Measurements from ENCODE around the gene ROR2.

DNA sequence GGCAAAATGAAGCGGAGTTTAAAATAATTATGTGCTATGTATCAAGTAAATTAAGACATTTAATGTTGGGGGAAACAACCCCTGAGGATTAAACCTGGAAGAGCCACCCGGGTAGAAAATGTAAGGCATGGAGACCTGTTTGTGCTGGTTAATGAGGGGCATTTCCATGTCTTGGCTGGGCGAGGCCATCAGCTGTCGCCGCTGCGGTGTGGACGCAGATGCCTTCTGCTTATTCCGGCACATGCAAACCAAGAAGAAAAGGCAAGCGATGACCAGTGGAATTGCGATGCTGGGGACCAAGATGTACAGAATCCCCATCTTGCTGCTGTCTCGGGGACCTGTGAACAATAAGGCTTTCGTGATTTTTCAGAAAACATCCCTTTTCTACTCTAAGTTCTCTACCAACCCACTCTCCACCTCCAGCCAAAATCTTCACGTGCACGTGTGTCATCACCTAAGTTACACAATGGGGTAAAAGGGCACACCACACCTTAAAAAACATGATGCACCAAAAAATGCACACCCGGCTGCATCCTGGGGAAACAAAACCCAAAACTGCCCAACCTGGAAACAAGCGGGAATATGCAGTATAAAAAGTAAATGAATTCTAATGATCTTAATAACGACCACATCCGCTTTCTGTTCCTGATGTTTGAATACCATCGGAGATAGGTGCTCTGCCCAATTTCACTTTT is 223.5 kb downstream of the ROR2 start:
- TF ChIP-seq POLR2AphosphoS5 (IDR thresholded peaks at IDR 0.05) (no peak), EP300 (IDR thresholded peaks at IDR 0.05) (no peak), POLR2A (IDR thresholded peaks at IDR 0.05) (no peak)
- TF ChIP-seq, protein P1, sequence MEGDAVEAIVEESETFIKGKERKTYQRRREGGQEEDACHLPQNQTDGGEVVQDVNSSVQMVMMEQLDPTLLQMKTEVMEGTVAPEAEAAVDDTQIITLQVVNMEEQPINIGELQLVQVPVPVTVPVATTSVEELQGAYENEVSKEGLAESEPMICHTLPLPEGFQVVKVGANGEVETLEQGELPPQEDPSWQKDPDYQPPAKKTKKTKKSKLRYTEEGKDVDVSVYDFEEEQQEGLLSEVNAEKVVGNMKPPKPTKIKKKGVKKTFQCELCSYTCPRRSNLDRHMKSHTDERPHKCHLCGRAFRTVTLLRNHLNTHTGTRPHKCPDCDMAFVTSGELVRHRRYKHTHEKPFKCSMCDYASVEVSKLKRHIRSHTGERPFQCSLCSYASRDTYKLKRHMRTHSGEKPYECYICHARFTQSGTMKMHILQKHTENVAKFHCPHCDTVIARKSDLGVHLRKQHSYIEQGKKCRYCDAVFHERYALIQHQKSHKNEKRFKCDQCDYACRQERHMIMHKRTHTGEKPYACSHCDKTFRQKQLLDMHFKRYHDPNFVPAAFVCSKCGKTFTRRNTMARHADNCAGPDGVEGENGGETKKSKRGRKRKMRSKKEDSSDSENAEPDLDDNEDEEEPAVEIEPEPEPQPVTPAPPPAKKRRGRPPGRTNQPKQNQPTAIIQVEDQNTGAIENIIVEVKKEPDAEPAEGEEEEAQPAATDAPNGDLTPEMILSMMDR (IDR thresholded peaks at IDR 0.05), result no peak
